ENCODE measurements around the gene C2CD4C.
A peak's percentile ranks its signal among the peaks of the same experiment; 100 is the strongest.

C2CD4C gene

DNA sequence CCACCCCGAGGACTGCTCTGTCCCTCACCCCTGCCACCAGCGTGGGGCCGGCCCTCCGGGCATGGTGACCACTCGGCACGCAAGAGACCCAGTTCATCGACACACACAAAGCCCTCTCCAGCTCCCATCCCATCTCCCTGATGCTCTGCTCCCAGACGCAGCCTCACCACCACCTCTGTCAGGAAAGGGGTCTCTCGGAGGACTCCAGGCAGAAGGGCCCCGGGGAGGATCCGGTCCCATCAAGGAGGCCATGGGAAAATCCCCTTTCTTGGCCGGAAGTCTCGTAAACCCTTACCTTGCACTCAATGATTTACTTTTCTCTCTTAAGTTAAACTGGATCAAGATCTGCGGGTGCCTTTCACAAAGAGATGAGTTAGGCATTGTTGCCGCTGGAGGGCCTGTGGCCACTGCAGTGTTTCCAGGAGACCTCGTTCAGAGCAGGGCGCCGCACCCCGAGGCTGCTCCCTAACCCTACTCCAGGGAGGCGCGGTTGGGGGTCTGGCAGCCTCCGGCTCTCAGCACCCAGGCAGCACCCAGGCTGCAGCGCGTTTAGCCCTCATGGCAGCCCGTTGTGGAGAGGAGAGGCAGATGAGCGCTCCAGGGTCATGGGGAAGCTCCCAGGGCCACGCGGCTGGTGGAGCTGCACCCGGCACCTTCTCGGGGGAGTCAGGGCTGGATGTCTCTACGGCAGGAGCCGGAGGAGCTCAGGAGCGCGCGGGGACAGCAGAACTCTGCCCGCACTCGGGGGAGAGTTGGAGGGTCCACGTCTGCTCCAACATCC lies 31.0 kb downstream of the C2CD4C start:
- no peak overlapping the region for H3K27ac ChIP-seq
- TF ChIP-seq, protein P1, sequence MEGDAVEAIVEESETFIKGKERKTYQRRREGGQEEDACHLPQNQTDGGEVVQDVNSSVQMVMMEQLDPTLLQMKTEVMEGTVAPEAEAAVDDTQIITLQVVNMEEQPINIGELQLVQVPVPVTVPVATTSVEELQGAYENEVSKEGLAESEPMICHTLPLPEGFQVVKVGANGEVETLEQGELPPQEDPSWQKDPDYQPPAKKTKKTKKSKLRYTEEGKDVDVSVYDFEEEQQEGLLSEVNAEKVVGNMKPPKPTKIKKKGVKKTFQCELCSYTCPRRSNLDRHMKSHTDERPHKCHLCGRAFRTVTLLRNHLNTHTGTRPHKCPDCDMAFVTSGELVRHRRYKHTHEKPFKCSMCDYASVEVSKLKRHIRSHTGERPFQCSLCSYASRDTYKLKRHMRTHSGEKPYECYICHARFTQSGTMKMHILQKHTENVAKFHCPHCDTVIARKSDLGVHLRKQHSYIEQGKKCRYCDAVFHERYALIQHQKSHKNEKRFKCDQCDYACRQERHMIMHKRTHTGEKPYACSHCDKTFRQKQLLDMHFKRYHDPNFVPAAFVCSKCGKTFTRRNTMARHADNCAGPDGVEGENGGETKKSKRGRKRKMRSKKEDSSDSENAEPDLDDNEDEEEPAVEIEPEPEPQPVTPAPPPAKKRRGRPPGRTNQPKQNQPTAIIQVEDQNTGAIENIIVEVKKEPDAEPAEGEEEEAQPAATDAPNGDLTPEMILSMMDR (IDR thresholded peaks at IDR 0.05) = no peak
- no peak for TF ChIP-seq ZFX (IDR thresholded peaks at IDR 0.05; ENCODE audit: borderline replicate concordance)

DNA sequence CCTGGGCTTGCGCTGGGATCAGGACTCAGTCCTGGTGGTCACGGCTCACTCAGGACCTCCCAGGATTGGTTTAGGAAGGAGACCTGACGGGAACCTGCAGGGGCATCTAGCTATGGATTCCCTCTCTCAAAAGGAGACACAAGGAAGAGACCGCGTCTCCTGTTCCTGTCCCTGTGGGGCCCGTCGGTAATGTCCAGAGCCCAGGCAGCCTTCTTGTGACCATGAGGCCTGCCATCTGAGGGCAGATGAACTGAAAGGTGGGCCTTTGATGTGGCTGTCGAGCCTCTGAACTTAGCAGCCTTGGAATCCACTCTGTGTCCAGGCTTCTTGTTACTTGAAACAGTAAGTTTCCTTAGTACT lies 32.9 kb downstream of the C2CD4C start:
- no peak overlapping the region for H3K27ac ChIP-seq
- TF ChIP-seq, protein P1 (IDR thresholded peaks at IDR 0.05) = no peak
- TF ChIP-seq ZFX (IDR thresholded peaks at IDR 0.05; ENCODE audit: borderline replicate concordance) = no peak

DNA sequence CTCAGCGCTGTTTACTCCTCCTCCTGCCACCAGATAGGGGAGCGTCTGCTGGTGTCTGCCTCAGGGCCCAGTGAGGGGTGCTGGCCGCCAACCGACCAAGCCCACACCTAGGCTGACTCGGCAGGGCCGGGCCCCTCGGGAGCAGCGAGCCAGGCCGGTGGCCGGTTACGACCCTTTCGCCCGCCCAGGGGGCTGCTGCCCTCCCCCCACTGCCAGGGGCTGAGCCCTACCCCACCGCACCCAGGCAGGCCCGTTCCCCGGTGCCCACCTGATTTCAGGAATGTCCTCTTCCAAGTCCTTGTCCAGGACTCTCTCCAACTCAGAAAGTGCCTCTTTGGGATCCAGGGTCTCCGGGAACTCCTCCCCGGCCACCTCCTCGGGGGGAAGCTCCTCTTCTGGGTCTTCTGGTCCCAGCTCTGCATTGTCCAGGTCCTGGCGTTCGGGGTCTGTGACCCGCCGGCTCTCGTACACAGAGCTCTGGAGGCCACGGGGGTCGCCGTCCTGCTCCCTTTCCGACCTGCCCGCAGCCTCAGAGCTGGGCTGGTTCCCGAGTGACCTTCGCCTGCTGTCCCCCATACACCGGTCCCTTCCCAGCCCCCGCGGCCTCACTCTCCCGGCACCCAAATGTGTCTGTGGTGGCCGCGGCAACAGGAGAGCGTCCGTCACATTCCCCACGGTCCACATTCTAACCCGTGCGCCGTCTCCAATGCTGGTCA lies 33.4 kb downstream of the C2CD4C start:
- TF ChIP-seq, protein P1 (IDR thresholded peaks at IDR 0.05) = no peak
- no peak for TF ChIP-seq ZFX (IDR thresholded peaks at IDR 0.05; ENCODE audit: borderline replicate concordance)
- H3K27ac ChIP-seq = no peak overlapping the region

DNA sequence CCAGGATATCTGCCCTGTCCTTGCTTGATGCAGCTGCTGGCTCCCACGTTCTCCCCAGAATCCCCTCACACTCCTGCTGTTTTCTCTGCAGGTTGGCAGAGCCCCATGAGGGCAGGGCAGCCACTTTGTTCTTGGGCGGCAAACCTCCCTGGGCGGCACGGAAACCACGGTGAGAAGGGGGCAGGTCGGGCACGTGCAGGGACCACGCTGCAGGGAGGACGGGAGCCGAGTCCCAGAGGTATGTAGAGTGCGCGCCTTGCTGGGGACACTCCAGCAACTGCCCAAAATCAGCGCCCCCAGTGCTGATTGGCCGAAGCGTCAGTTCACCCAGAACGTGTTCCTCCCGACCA lies 34.1 kb downstream of the C2CD4C start:
- no peak overlapping the region for H3K27ac ChIP-seq
- TF ChIP-seq ZFX (IDR thresholded peaks at IDR 0.05; ENCODE audit: borderline replicate concordance) = no peak
- TF ChIP-seq, protein P1 (IDR thresholded peaks at IDR 0.05) = no peak

DNA sequence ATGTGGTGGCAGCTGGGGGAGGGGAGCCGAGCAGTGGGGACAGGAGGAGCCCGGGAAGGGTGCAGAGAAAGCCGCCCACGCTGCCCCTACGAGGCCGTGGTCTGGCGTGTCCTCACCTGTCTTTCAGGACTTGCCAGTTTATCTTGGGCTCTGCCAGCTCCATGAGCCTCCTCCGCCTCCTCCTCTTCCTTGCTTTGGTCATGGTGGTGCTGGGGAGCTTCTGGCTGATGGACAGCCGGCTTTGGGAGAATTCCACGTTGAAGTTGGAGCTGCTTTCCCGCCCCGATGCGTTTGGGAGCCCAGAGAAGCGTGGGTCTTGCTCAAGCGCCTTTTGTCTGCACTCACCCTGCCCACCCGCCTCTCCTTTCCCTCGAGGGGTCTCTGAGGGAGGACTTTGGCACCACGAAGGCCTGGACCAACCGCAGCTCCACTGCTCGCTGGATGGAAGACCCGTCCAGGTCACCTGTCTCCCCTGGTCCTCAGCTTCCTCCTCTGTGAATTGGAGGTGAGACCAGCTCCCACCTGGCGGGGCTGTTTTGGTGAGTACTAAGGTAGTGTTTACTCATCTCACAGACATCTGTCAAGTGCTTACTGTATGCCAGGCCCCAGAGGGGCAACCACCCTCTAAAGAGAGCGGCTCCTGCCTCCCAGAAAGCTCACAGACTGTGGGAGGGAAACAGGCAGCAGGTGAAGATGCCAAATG lies 34.6 kb downstream of the C2CD4C start:
- TF ChIP-seq ZFX (IDR thresholded peaks at IDR 0.05; ENCODE audit: borderline replicate concordance) = no peak

DNA sequence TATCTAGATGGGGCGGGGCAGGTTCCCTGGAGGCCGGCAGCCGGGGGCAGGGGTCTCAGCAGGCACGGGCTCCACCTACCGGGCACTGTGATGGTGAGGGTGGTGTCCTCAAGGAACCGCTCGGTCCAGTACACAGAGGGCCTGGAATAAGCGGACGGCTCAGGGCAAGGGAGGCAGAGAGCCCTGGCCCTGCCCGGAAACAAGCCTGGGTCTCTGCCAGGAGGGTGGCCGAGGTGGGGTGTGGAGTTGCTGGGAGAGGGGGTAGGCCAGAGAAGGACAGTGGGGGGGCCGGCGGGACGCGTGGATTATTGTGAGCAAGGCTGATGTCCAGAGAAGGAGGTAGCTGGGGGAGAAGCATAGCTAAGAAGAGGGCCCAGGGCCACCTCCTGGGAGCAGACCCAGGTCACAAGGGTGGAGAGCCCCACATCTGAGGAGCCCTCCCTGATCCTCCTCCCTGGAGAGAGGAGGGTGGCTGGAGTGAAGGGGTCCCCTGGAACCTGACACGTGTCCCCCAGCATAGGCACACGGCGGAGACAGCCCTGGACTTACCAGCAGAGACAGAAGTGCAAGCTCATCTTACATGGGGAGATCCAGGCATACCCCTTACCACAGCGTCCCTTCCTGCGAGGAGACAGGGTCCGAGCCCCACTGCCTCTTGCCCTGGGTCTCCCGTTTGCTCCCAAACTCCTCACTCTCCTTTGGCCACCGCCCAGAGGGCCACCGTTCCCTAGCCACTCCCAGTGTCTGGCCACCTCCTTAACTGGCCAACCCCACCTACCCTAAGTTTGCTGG lies 35.4 kb downstream of the C2CD4C start:
- TF ChIP-seq, protein P1 (IDR thresholded peaks at IDR 0.05) = peak; percentile 32
- TF ChIP-seq ZFX (IDR thresholded peaks at IDR 0.05; ENCODE audit: borderline replicate concordance) = no peak
- no peak overlapping the region for H3K27ac ChIP-seq

More for the DNA sequence above, 34.6 kb downstream of the C2CD4C start:
- H3K27ac ChIP-seq = no peak overlapping the region

DNA sequence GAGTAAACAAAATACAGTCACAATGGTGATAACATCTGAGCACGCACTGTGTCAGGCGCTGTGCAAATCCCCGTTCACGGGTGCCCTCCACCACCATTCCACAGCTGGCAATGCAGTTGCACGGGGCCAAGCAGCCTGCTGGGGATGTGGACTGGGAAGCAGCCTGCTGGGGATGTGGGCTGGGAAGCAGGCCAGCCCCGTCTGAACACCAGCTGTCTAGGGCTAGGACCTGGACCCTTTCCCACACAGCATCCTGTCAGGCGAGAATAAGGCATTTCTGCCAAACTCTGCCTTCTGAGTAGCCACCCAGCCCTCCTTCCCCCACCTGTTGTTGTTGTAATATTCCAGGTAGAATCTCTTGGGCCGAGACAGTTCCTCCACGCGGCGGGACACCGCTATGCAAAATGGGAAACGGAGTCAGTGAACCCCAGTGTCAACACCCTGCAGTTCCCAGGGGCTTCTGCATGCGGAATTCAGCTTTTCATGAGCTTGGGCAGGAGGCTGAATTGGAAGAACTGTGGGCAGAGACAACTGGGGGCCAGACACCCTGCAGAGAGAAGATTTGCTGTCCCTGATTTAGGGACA lies 36.5 kb downstream of the C2CD4C start:
- TF ChIP-seq, protein P1 (IDR thresholded peaks at IDR 0.05) = no peak
- no peak for TF ChIP-seq ZFX (IDR thresholded peaks at IDR 0.05; ENCODE audit: borderline replicate concordance)
- no peak overlapping the region for H3K27ac ChIP-seq
